Osteoblast (primary cell): ENCODE results near the gene KIAA0825. TPM values are rescaled to one million over a fixed set of nuclear protein-coding genes. Genes with fewer than 3 reads are reported as not detected.

Source experiments
- DNase-seq: peaks from one replicate; pipeline ENCODE4 v3.0.0; 2011; ENCODE audit warnings: low spot score, mixed read lengths; ENCODE audit not compliant: insufficient read length; ENCODE audit errors: missing footprints
- H2AFZ ChIP-seq: 2 replicates; pipeline ENCODE4 v1.6.0; 2011; ENCODE audit warnings: mild to moderate bottlenecking, low read length
- H3K27ac ChIP-seq: 2 replicates; pipeline ENCODE4 v1.5.1; 2011; ENCODE audit warnings: mild to moderate bottlenecking, low read depth, low read length, moderate library complexity
- H3K27me3 ChIP-seq: 2 replicates; pipeline ENCODE4 v1.6.0; 2012; ENCODE audit warnings: mild to moderate bottlenecking, control low read depth, inconsistent platforms, low read length, moderate library complexity; ENCODE audit not compliant: insufficient read depth
- H3K36me3 ChIP-seq: 2 replicates; pipeline ENCODE4 v1.5.1; 2011; ENCODE audit warnings: mild to moderate bottlenecking, low read length, control low read depth, moderate library complexity; ENCODE audit not compliant: insufficient read depth
- H3K4me1 ChIP-seq: 2 replicates; pipeline ENCODE4 v1.5.1; 2011; ENCODE audit warnings: mild to moderate bottlenecking, low read length, control low read depth, moderate library complexity; ENCODE audit not compliant: insufficient read depth
- H3K4me2 ChIP-seq: 2 replicates; pipeline ENCODE4 v1.6.0; 2011; ENCODE audit warnings: mild to moderate bottlenecking, low read length; ENCODE audit not compliant: insufficient read depth
- H3K4me3 ChIP-seq: fragments of 200-600 bp; sonication (generic); 3 replicates; pipeline ENCODE4 v1.5.1; 2012; ENCODE audit warnings: mild to moderate bottlenecking, low read length, inconsistent platforms; ENCODE audit not compliant: insufficient read depth
- H3K79me2 ChIP-seq: 2 replicates; pipeline ENCODE4 v1.6.0; 2012; ENCODE audit warnings: mild to moderate bottlenecking, low read length, control low read depth, inconsistent platforms; ENCODE audit not compliant: insufficient read depth
- H3K9me3 ChIP-seq: 2 replicates; pipeline ENCODE4 v1.5.1; 2011; ENCODE audit warnings: low read depth, low read length, control low read depth
- H4K20me1 ChIP-seq: 2 replicates; pipeline ENCODE4 v1.6.0; 2012; ENCODE audit warnings: mild to moderate bottlenecking, low read length, control low read depth; ENCODE audit not compliant: insufficient read depth
- CTCF ChIP-seq: IDR thresholded peaks from 2 replicates; pipeline ENCODE4 v1.5.1; 2011; ENCODE audit warnings: mild to moderate bottlenecking, low read depth, low read length, moderate library complexity; ENCODE audit errors: extremely low read depth
- total RNA-seq: library from RNA; depleted of rRNA; stranded (reverse); fragments of >200 nt; gene quantifications from 2 replicates; pipeline ENCODE4 v1.2.3, GENCODE V29; 2012

The KIAA0825 gene
- total RNA-seq, 1 donor: 8.0 TPM

GRCh38 chr5:94432499-94432898, 185.9 kb downstream of the KIAA0825 start:
- H3K27ac ChIP-seq: no peak overlapping the region
- H3K36me3 ChIP-seq: no peaks in the 10 kb centered on the region
- H3K9me3 ChIP-seq: no peaks in the 10 kb centered on the region
- no peak for TF ChIP-seq CTCF
- H3K4me1 ChIP-seq: no peaks in the 10 kb centered on the region
- H3K27me3 ChIP-seq: no peaks in the 10 kb centered on the region
- no peak overlapping the region for H2AFZ ChIP-seq
- no peaks in the 10 kb centered on the region for H4K20me1 ChIP-seq
- H3K4me3 ChIP-seq: no peak overlapping the region
- no peaks in the 10 kb centered on the region for H3K79me2 ChIP-seq
- H3K4me2 ChIP-seq: no peak overlapping the region
- DNase-seq: peak; percentile 6

- Histone ChIP-seq H3K27me3 (no peaks in the 10 kb centered on the region), H3K4me2 (no peak overlapping the region), H3K36me3 (no peaks in the 10 kb centered on the region), H2AFZ (no peak overlapping the region), H4K20me1 (no peaks in the 10 kb centered on the region), H3K27ac (no peak overlapping the region), H3K9me3 (no peaks in the 10 kb centered on the region), H3K4me3 (no peak overlapping the region), H3K4me1 (no peaks in the 10 kb centered on the region), H3K79me2 (no peaks in the 10 kb centered on the region)
- DNase-seq: no peak
- no peak for TF ChIP-seq CTCF
Observed at GRCh38 chr5:94431696-94432095, 186.7 kb downstream of the KIAA0825 start.

- H3K4me1 ChIP-seq: no peaks in the 10 kb centered on the region
- H3K4me3 ChIP-seq: no peak overlapping the region
- no peaks in the 10 kb centered on the region for H3K79me2 ChIP-seq
- no peaks in the 10 kb centered on the region for H4K20me1 ChIP-seq
- TF ChIP-seq CTCF: no peak
- no peaks in the 10 kb centered on the region for H3K9me3 ChIP-seq
- H2AFZ ChIP-seq: no peak overlapping the region
- H3K27me3 ChIP-seq: no peaks in the 10 kb centered on the region
- DNase-seq: no peak
- no peaks in the 10 kb centered on the region for H3K36me3 ChIP-seq
- no peak overlapping the region for H3K4me2 ChIP-seq
- no peak overlapping the region for H3K27ac ChIP-seq
Observed at GRCh38 chr5:94429566-94429965, 188.8 kb downstream of the KIAA0825 start.

GRCh38 chr5:94425396-94425795, 193.0 kb downstream of the KIAA0825 start:
- H3K36me3 ChIP-seq: no peaks in the 10 kb centered on the region
- no peaks in the 10 kb centered on the region for H4K20me1 ChIP-seq
- no peaks in the 10 kb centered on the region for H3K4me1 ChIP-seq
- no peak for TF ChIP-seq CTCF
- H3K9me3 ChIP-seq: no peaks in the 10 kb centered on the region
- H3K27me3 ChIP-seq: no peaks in the 10 kb centered on the region
- no peak overlapping the region for H3K4me2 ChIP-seq
- H3K79me2 ChIP-seq: no peaks in the 10 kb centered on the region
- no peak overlapping the region for H3K27ac ChIP-seq
- no peak overlapping the region for H3K4me3 ChIP-seq
- DNase-seq: no peak
- H2AFZ ChIP-seq: no peak overlapping the region
